ENCODE results near the gene SORBS2.

SORBS2 gene

GRCh38 chr4:185836241-185837084 is 24.5 kb upstream of the SORBS2 start:
- DNase-seq (ENCODE audit: extremely low read depth in 1 of 2, low read depth in 1 of 2): no peak

- no peak for DNase-seq (ENCODE audit: extremely low read depth in 1 of 2, low read depth in 1 of 2)
Measured at GRCh38 chr4:185835814-185836213, 23.8 kb upstream of the SORBS2 start.

- DNase-seq (ENCODE audit: extremely low read depth in 1 of 2, low read depth in 1 of 2): no peak
Measured at GRCh38 chr4:185835336-185835735, 23.3 kb upstream of the SORBS2 start.

GRCh38 chr4:185834778-185835177 is 22.8 kb upstream of the SORBS2 start:
- no peak for DNase-seq (ENCODE audit: extremely low read depth in 1 of 2, low read depth in 1 of 2)

GRCh38 chr4:185834088-185834487 is 22.1 kb upstream of the SORBS2 start:
- DNase-seq (ENCODE audit: extremely low read depth in 1 of 2, low read depth in 1 of 2): no peak

- DNase-seq (ENCODE audit: extremely low read depth in 1 of 2, low read depth in 1 of 2): no peak
Measured at GRCh38 chr4:185833055-185833598, 21.1 kb upstream of the SORBS2 start.

- no peak for DNase-seq (ENCODE audit: extremely low read depth in 1 of 2, low read depth in 1 of 2)
Measured at GRCh38 chr4:185831125-185831815, 19.3 kb upstream of the SORBS2 start.

GRCh38 chr4:185830263-185830994 is 18.4 kb upstream of the SORBS2 start:
- DNase-seq (ENCODE audit: extremely low read depth in 1 of 2, low read depth in 1 of 2): no peak

GRCh38 chr4:185826381-185826780 is 14.4 kb upstream of the SORBS2 start:
- DNase-seq (ENCODE audit: extremely low read depth in 1 of 2, low read depth in 1 of 2): no peak

GRCh38 chr4:185825737-185826136 is 13.7 kb upstream of the SORBS2 start:
- DNase-seq (ENCODE audit: extremely low read depth in 1 of 2, low read depth in 1 of 2): no peak

- DNase-seq (ENCODE audit: extremely low read depth in 1 of 2, low read depth in 1 of 2): no peak
Measured at GRCh38 chr4:185822791-185823190, 10.8 kb upstream of the SORBS2 start.

GRCh38 chr4:185821029-185821419 is 9.0 kb upstream of the SORBS2 start:
- DNase-seq (ENCODE audit: extremely low read depth in 1 of 2, low read depth in 1 of 2): no peak

GRCh38 chr4:185820146-185821028 is 8.4 kb upstream of the SORBS2 start:
- DNase-seq (ENCODE audit: extremely low read depth in 1 of 2, low read depth in 1 of 2): no peak

- no peak for DNase-seq (ENCODE audit: extremely low read depth in 1 of 2, low read depth in 1 of 2)
Measured at GRCh38 chr4:185819144-185819543, 7.2 kb upstream of the SORBS2 start.

- DNase-seq (ENCODE audit: extremely low read depth in 1 of 2, low read depth in 1 of 2): no peak
Measured at GRCh38 chr4:185817403-185817818, 5.4 kb upstream of the SORBS2 start.

- no peak for DNase-seq (ENCODE audit: extremely low read depth in 1 of 2, low read depth in 1 of 2)
Measured at GRCh38 chr4:185813133-185813532, 1.1 kb upstream of the SORBS2 start.

GRCh38 chr4:185810746-185811508 is 1.1 kb downstream of the SORBS2 start:
- no peak for DNase-seq (ENCODE audit: extremely low read depth in 1 of 2, low read depth in 1 of 2)

GRCh38 chr4:185809533-185810071 is 2.4 kb downstream of the SORBS2 start:
- no peak for DNase-seq (ENCODE audit: extremely low read depth in 1 of 2, low read depth in 1 of 2)

- no peak for DNase-seq (ENCODE audit: extremely low read depth in 1 of 2, low read depth in 1 of 2)
Measured at GRCh38 chr4:185809121-185809520, 2.9 kb downstream of the SORBS2 start.

All from stimulated activated CD8-positive, alpha-beta memory T cell treated with anti-CD3 and anti-CD28 coated beads, Interleukin-7, amount 100 ng/mL, for 48 hours (primary cell).